Spinal cord (tissue), 10 donors: ENCODE measurements around the gene CDH20. TPM values are rescaled to one million over a fixed set of nuclear protein-coding genes. Genes with fewer than 3 reads are reported as not detected.

Source experiments
- DNase-seq, 6 donors: peaks; one replicate each; pipeline versions ENCODE4 v3.0.0 to v3.0.0-alpha.2; 2013 to 2015; ENCODE audit warnings: low spot score in 6 of 6, low read depth in 4 of 6
- H3K27ac ChIP-seq: one replicate; pipeline ENCODE4 v1.5.1; 2013; ENCODE audit warnings: low read depth, low read length, control low read depth
- H3K27me3 ChIP-seq: one replicate; pipeline ENCODE4 v1.6.1; 2013; ENCODE audit warnings: low read length; ENCODE audit not compliant: control insufficient read depth, insufficient read depth
- H3K36me3 ChIP-seq: one replicate; pipeline ENCODE4 v1.6.1; 2013; ENCODE audit warnings: low read length; ENCODE audit not compliant: control insufficient read depth, insufficient read depth
- H3K4me1 ChIP-seq: one replicate; pipeline ENCODE4 v1.6.1; 2013; ENCODE audit warnings: low read length; ENCODE audit not compliant: control insufficient read depth, insufficient read depth
- H3K4me3 ChIP-seq: one replicate; pipeline ENCODE4 v1.5.1; 2013; ENCODE audit warnings: low read depth, low read length, control low read depth
- H3K9me3 ChIP-seq: one replicate; pipeline ENCODE4 v1.6.1; 2013; ENCODE audit warnings: low read length; ENCODE audit not compliant: control insufficient read depth, insufficient read depth
- WGBS: methylation state at CpG from one replicate; pipeline ENCODE4 v1.1.5; 2013; ENCODE audit warnings: missing lambda C conversion rate; ENCODE audit not compliant: insufficient coverage; 5-methylcytosine and 5-hydroxymethylcytosine counted together
- long read RNA-seq, 4 donors: transcript quantifications; one replicate each; lab custom pipeline, GENCODE V29; 2026
- polyA plus RNA-seq, 2 donors: library from polyadenylated mRNA; unstranded; fragments of 120-200 nt; gene quantifications; one replicate each; pipeline ENCODE4 v1.2.1, GENCODE V29; 2013; ENCODE audit not compliant: insufficient read length in 2 of 2
- total RNA-seq, 2 donors: library from RNA; depleted of rRNA in 1 of 2; stranded (reverse); fragments of 120-200 nt in 1 of 2; fragments of >200 nt in 1 of 2; gene quantifications; one replicate each; pipeline versions ENCODE4 v1.2.3 to v1.2.4, GENCODE V29; 2013 to 2014
- donor health status: healthy.

Gene CDH20
- 10 to 100 TPM; 17.2 to 24.9 TPM for total RNA-seq
- polyA plus RNA-seq = 10 to 100 TPM; 37.6 to 42.9 TPM
- long read RNA-seq, donor 1, partial matches to known transcripts = 0 of 1 reads
- long read RNA-seq, donor 1, other reads (novel, unspliced or antisense) = 0 of 1 reads
- long read RNA-seq, donor 2, partial matches to known transcripts = 0 of 3 reads
- long read RNA-seq, donor 2, other reads (novel, unspliced or antisense) = 0 of 3 reads
- long read RNA-seq, donor 3, partial matches to known transcripts = 0 of 2 reads
- long read RNA-seq, donor 3, other reads (novel, unspliced or antisense) = 0 of 2 reads
- long read RNA-seq, donor 4 = 0 reads

DNA sequence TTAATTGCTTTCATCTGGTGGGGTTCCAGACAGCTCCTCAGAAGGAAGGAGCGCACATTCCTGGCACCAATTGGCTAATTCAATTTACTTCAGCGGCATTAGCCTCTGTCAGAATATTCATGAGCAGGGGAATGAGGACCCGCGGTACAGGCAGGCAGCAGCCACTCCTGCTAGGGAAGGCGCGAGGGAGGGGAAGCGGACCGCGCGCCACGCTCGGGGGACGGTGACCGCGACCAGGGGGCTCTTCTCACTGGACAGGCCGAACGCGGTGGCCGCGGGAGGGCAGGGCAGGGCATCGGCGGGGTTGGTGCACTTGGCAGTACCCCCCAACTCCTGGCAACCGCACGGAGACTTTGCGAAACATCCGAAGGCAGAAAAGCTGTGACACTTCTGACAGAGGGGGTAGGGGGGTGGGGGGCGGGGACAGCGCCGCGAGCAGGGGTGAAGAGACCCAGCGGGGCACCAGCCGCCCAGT is at the start of gene CDH20:
Gene CDH20, plus strand, starts transcription at position 160 of the 475 bp plus-strand sequence.
- Histone ChIP-seq H3K36me3 (no peaks in the 10 kb centered on the region), H3K4me3 (peak within 1 kb of the TSS; percentile 75), H3K27ac (peak within 1 kb of the TSS; percentile 91), H3K27me3 (peaks cover 9% of the 10 kb centered on the region), H3K4me1 (peaks cover 18% of the 10 kb centered on the region), H3K9me3 (no peaks in the 10 kb centered on the region)
- peak in 4 of 6 donors; percentile 45 to 86 (median 64) for DNase-seq
- under 1% methylated on average over 32 of the region's 32 CpGs for WGBS

DNA sequence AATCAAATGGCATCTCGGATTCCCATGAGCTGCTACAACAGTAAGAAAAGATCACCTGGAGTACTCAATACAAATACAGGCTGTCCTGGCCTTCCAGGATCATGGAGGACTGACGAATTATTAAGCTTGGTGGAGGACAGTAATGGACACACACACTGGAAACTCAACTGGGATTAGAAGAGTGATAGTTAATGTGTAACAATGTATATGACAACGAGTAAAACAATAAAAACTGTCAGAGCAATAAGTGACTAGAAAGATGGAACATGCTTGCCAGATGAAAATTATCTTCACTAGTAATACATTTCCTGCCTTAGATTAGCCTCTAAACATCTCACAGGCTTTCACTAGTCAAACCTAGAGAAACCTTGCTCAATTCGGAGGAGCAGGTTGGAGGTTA is 49.2 kb upstream of the CDH20 start:
- no peaks in the 10 kb centered on the region for H3K4me1 ChIP-seq
- no peak overlapping the region for H3K4me3 ChIP-seq
- no peaks in the 10 kb centered on the region for H3K36me3 ChIP-seq
- DNase-seq = no peak
- WGBS = 100% methylated on average over 1 of the region's 4 CpGs
- H3K9me3 ChIP-seq = peaks cover 3% of the 10 kb centered on the region
- no peak overlapping the region for H3K27ac ChIP-seq
- H3K27me3 ChIP-seq = no peaks in the 10 kb centered on the region

DNA sequence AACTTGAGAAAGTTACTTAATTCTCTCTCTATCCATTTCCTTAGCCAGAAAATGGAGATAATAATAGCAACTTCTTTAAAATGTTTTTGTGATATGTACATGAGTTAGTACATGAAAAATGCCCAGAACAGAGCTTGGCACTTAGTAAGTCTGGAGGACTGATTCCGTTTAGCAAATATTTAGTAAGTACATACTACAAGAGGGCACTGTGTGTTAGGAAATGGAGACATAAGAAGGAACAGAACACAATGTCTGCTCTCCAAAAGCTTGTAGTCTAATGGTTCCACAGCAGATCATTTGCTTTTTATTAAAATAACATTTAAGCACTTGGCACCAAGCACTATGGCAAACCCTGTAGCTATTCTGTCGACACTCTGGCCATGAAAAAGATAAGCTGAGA is 47.5 kb upstream of the CDH20 start:
- H3K27me3 ChIP-seq = no peaks in the 10 kb centered on the region
- no peaks in the 10 kb centered on the region for H3K36me3 ChIP-seq
- H3K4me1 ChIP-seq = no peaks in the 10 kb centered on the region
- no peak overlapping the region for H3K4me3 ChIP-seq
- H3K9me3 ChIP-seq = peaks cover 3% of the 10 kb centered on the region
- no peak for DNase-seq
- no CpG with 5 or more reads among the region's 2 CpGs for WGBS
- no peak overlapping the region for H3K27ac ChIP-seq

DNA sequence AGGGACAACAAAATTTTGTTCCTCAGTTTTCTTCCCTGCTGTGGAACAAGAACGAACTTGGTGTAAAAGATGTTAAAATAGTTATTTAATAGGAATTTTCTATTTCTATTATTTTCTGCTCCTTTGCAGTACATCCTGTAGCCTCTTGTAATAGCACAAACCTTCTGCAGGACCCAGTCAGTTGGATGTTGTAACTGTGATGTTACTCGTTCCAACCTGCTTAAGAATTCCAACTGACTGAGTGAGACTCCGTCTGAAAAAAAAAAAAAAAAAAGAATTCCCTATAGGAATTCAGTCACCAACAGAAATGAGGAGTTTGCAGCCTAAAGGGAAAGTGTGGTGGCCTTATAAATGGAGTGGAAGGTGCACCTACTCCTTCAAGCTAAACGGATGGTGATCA is 46.4 kb upstream of the CDH20 start:
- no peak for DNase-seq
- Histone ChIP-seq H3K4me3 (no peak overlapping the region), H3K4me1 (no peaks in the 10 kb centered on the region), H3K27ac (no peak overlapping the region), H3K27me3 (no peaks in the 10 kb centered on the region), H3K36me3 (no peaks in the 10 kb centered on the region), H3K9me3 (no peaks in the 10 kb centered on the region)
- WGBS = 100% methylated on average over 1 of the region's 4 CpGs

DNA sequence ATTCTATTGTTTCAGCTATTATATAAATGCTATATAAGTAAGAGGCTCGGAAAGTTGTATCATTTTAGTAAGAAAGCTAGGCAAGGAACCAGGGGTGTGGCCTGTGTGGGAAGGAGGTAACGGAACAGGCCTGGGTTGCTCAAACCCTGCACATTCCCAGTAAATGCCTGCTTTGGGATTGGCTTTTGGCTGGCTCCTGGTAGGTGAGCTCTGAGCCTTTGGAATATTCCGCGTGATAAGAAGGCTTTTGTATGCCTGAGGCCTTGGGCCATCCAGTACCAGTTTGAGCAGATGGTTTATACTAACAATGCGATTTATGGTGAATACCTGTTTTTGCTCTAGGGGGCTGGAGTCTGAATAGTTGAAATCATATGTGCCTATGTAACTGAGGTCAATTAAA is 42.6 kb upstream of the CDH20 start:
- Histone ChIP-seq H3K27ac (no peak overlapping the region), H3K4me3 (no peak overlapping the region), H3K36me3 (no peaks in the 10 kb centered on the region), H3K4me1 (no peaks in the 10 kb centered on the region), H3K9me3 (no peaks in the 10 kb centered on the region), H3K27me3 (no peaks in the 10 kb centered on the region)
- WGBS = 93% methylated on average over 5 of the region's 5 CpGs
- no peak for DNase-seq

DNA sequence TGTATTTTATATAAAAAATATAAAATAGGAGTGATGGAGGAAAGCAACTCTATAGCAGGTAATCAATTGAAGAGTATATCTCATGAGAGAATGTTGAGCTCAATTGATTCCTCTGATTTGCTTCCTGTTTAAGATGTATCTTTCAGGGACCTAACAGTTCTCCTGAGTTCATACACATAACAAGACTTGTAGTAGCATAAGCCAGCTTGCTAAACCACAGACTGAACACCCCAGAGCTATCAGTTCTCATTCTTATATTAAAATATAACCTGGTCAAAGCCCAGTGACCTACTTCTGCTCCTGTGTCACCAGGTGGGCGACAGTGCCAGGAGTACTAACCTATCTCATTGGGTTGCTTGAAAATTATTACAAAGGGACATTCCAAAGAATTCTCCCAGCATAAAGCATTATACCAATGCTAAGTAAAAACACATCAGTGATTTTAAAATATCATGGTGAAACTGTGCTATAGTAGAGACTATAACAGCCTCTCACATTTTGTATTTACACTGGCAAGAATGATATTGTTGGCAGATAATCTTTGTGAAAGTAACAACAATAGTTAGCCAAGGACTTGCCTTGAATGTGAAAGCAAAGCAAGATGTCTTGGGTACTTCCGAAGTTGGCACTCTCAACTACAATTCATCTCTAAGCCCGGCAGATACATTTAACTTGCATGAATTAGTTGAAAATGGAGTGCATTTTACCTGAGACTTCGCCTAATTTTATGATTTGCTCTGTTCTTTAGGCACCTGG is 40.8 kb upstream of the CDH20 start:
- Histone ChIP-seq H3K4me1 (no peaks in the 10 kb centered on the region), H3K9me3 (no peaks in the 10 kb centered on the region), H3K27me3 (no peaks in the 10 kb centered on the region), H3K27ac (no peak overlapping the region), H3K4me3 (no peak overlapping the region), H3K36me3 (no peaks in the 10 kb centered on the region)
- WGBS = no CpG with 5 or more reads among the region's 4 CpGs
- DNase-seq = peak in 1 of 6 donors; percentile 80

DNA sequence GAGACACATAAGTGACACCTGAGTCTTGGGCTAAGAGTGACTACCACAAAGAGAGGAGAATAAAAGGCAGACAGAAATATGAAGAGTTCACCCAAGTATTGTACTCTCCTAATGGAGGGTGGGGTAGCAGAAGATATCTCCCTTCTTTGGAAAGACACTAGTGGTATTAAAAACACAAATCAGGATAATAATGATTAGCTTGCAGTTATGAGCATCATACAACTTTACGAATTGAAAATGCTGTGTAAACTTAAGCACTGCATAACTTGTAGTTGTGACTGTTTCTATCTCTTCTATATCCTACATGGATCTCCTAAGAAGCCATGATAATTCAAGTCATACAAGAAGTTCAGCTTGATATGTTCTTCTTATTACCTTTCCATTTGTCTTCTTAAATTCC is 38.1 kb upstream of the CDH20 start:
- no peak for DNase-seq
- no CpG with 5 or more reads among the region's 1 CpG for WGBS
- Histone ChIP-seq H3K27me3 (no peaks in the 10 kb centered on the region), H3K9me3 (no peaks in the 10 kb centered on the region), H3K4me1 (no peaks in the 10 kb centered on the region), H3K4me3 (no peak overlapping the region), H3K27ac (no peak overlapping the region), H3K36me3 (no peaks in the 10 kb centered on the region)

DNA sequence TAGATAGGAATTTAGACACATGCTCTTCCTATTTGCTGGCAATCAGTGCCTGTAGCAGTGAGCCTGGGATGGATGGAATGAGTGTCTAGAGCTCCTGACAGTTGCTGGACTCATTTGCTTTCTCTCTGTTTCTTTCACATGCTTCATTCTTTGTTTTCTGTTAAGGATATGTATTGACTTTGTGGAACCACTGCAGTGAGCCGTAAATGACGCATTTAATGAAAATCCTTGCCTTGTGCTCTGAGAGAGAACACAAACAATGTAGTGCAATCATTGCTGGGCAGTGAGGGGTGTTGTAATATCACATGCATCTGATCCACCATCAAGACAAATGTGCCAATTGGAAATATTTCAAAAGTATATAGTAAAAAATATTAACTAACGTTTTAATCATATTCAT is 25.2 kb upstream of the CDH20 start:
- H3K27me3 ChIP-seq = no peaks in the 10 kb centered on the region
- no peaks in the 10 kb centered on the region for H3K36me3 ChIP-seq
- H3K4me1 ChIP-seq = peaks cover 4% of the 10 kb centered on the region
- no peaks in the 10 kb centered on the region for H3K9me3 ChIP-seq
- H3K4me3 ChIP-seq = no peak overlapping the region
- 45% methylated on average over 2 of the region's 3 CpGs for WGBS
- peak in 2 of 6 donors; percentile 18 to 56 for DNase-seq
- no peak overlapping the region for H3K27ac ChIP-seq

DNA sequence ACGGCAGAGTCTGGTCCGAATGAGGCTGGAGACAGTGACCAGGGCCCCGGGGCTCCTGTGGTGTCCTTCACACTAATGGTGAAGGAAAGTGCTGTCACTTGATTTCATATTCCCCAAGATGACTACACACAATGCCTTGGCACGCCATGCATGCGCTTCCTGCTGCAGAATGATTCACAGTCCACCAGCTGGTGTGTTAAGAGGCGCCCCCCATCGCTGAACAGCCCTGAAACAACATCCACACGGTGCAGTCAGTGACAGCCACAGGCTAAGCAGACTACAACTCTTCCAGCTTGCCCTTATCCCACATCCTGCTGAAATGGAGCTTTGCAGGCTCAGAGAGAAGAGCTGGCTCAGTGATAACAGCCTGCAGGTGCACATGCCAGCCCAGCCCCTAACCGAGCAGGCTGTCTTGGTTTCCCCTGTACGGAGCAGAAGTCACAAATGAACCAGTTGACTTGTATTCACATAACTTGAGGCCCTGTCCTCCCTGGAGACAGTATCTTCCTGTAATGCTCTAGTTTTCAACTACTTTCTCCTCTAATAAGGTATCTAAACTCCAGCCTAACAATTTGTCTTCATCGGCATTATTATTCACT is 24.3 kb upstream of the CDH20 start:
- no peaks in the 10 kb centered on the region for H3K27me3 ChIP-seq
- H3K4me1 ChIP-seq = peaks cover 4% of the 10 kb centered on the region
- no peak overlapping the region for H3K27ac ChIP-seq
- no peaks in the 10 kb centered on the region for H3K9me3 ChIP-seq
- peak in 2 of 6 donors; percentile 38 to 60 for DNase-seq
- H3K4me3 ChIP-seq = no peak overlapping the region
- no peaks in the 10 kb centered on the region for H3K36me3 ChIP-seq
- 50% methylated on average over 9 of the region's 11 CpGs for WGBS
